Measurements from ENCODE around the gene MAP1A. TPM values are rescaled to one million over a fixed set of nuclear protein-coding genes. Genes with fewer than 3 reads are reported as not detected.

MAP1A gene
- total RNA-seq, 6 experiments from 2014 or later: 0.09 to 0.56 (median 0.24) TPM

- TF ChIP-seq CTCF (IDR thresholded peaks at IDR 0.05) (no peak), POLR2A (IDR thresholded peaks at IDR 0.05) (no peak)
- 60% methylated on average over 1 of the region's 11 CpGs for WGBS (ENCODE audit: insufficient coverage, low coverage, low lambda C conversion rate, missing lambda C conversion rate)
- no peaks in the 10 kb centered on the region for H3K9me3 ChIP-seq
- ATAC-seq (no peak), DNase-seq (no peak)
- H3K4me1 ChIP-seq: no peaks in the 10 kb centered on the region
- intact Hi-C loops (cut with DNase I): no loop called here
- no peak overlapping the region for H3K4me3 ChIP-seq
- no peaks in the 10 kb centered on the region for H3K36me3 ChIP-seq
- no peaks in the 10 kb centered on the region for H3K27me3 ChIP-seq
- no peak overlapping the region for H3K27ac ChIP-seq
Measured at GRCh38 chr15:43521419-43521818, 4.0 kb downstream of the MAP1A start.

GRCh38 chr15:43522247-43522646 lies 4.8 kb downstream of the MAP1A start:
- Histone ChIP-seq H3K9me3 (no peaks in the 10 kb centered on the region), H3K27ac (no peak overlapping the region), H3K27me3 (no peaks in the 10 kb centered on the region), H3K4me1 (no peaks in the 10 kb centered on the region), H3K4me3 (no peak overlapping the region), H3K36me3 (no peaks in the 10 kb centered on the region)
- intact Hi-C loops (cut with DNase I): no loop called here
- 52% methylated on average over 4 of the region's 9 CpGs for WGBS (ENCODE audit: insufficient coverage, low coverage, low lambda C conversion rate, missing lambda C conversion rate)
- no peak for ATAC-seq
- no peak for DNase-seq
- TF ChIP-seq POLR2A (IDR thresholded peaks at IDR 0.05) (no peak), CTCF (IDR thresholded peaks at IDR 0.05) (no peak)

DNA sequence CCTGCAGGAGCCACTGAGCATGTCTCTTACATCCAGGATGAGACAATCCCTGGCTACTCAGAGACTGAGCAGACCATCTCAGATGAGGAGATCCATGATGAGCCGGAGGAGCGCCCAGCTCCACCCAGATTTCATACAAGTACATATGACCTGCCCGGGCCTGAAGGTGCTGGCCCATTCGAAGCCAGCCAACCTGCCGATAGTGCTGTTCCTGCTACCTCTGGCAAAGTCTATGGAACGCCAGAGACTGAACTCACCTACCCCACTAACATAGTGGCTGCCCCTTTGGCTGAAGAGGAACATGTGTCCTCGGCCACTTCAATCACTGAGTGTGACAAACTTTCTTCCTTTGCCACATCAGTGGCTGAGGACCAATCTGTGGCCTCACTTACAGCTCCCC lies 6.2 kb downstream of the MAP1A start:
- H3K4me1 ChIP-seq: no peaks in the 10 kb centered on the region
- H3K27ac ChIP-seq: no peak overlapping the region
- no peak for TF ChIP-seq POLR2A (IDR thresholded peaks at IDR 0.05)
- no peak for TF ChIP-seq CTCF (IDR thresholded peaks at IDR 0.05)
- intact Hi-C loops (cut with DNase I): no loop called here
- no CpG with 5 or more reads among the region's 7 CpGs for WGBS (ENCODE audit: insufficient coverage, low coverage, low lambda C conversion rate, missing lambda C conversion rate)
- no peaks in the 10 kb centered on the region for H3K9me3 ChIP-seq
- DNase-seq: no peak
- H3K36me3 ChIP-seq: no peaks in the 10 kb centered on the region
- H3K27me3 ChIP-seq: no peaks in the 10 kb centered on the region
- no peak for ATAC-seq
- H3K4me3 ChIP-seq: no peak overlapping the region

GRCh38 chr15:43524254-43524845 lies 6.9 kb downstream of the MAP1A start:
- Histone ChIP-seq H3K4me1 (no peaks in the 10 kb centered on the region), H3K9me3 (no peaks in the 10 kb centered on the region), H3K4me3 (no peak overlapping the region), H3K27me3 (no peaks in the 10 kb centered on the region), H3K27ac (no peak overlapping the region), H3K36me3 (no peaks in the 10 kb centered on the region)
- no peak for TF ChIP-seq POLR2A (IDR thresholded peaks at IDR 0.05)
- TF ChIP-seq CTCF (IDR thresholded peaks at IDR 0.05): no peak
- no peak for ATAC-seq
- DNase-seq: no peak
- intact Hi-C loops (cut with DNase I): no loop called here
- WGBS (ENCODE audit: insufficient coverage, low coverage, low lambda C conversion rate, missing lambda C conversion rate): 33% methylated on average over 1 of the region's 4 CpGs

DNA sequence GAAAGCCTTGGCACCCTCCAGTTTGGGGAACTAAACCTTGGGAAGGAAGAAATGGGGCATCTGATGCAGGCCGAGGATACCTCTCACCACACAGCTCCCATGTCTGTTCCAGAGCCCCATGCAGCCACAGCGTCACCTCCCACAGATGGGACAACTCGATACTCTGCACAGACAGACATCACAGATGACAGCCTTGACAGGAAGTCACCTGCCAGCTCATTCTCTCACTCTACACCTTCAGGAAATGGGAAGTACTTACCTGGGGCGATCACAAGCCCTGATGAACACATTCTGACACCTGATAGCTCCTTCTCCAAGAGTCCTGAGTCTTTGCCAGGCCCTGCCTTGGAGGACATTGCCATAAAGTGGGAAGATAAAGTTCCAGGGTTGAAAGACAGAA lies 7.7 kb downstream of the MAP1A start:
- ATAC-seq (no peak), DNase-seq (no peak)
- H3K4me1 ChIP-seq: no peaks in the 10 kb centered on the region
- no peaks in the 10 kb centered on the region for H3K27me3 ChIP-seq
- TF ChIP-seq POLR2A (IDR thresholded peaks at IDR 0.05) (no peak), CTCF (IDR thresholded peaks at IDR 0.05) (no peak)
- intact Hi-C loops (cut with DNase I): no loop called here
- no peak overlapping the region for H3K4me3 ChIP-seq
- no peaks in the 10 kb centered on the region for H3K36me3 ChIP-seq
- no peaks in the 10 kb centered on the region for H3K9me3 ChIP-seq
- 80% methylated on average over 1 of the region's 4 CpGs for WGBS (ENCODE audit: insufficient coverage, low coverage, low lambda C conversion rate, missing lambda C conversion rate)
- no peak overlapping the region for H3K27ac ChIP-seq
